WTC11 (cell line): ENCODE results near the gene TTC8.

Experiments
- ATF1 ChIP-seq: sonication (generic); formaldehyde crosslinking; IDR thresholded peaks from 2 replicates; pipeline ENCODE4 v1.8.1; 2023; ENCODE audit warnings: mild to moderate bottlenecking, moderate library complexity, missing genetic modification reagents
- CREB1 ChIP-seq: sonication (generic); formaldehyde crosslinking; IDR thresholded peaks from 2 replicates; pipeline ENCODE4 v1.8.0; 2023; ENCODE audit warnings: mild to moderate bottlenecking, missing genetic modification reagents
- ESRRA ChIP-seq: sonication (generic); formaldehyde crosslinking; IDR thresholded peaks from 2 replicates; pipeline ENCODE4 v1.8.1; 2022; ENCODE audit warnings: mild to moderate bottlenecking, missing genetic modification reagents, borderline replicate concordance
- FOXP1 ChIP-seq: sonication (generic); formaldehyde crosslinking; IDR thresholded peaks from 2 replicates; pipeline ENCODE4 v1.8.0; 2022; ENCODE audit warnings: missing genetic modification reagents, mild to moderate bottlenecking, moderate library complexity, borderline replicate concordance
- IRF1 ChIP-seq: sonication (generic); formaldehyde crosslinking; IDR thresholded peaks from 2 replicates; pipeline ENCODE4 v1.8.0; 2023; ENCODE audit warnings: missing genetic modification reagents
- MAX ChIP-seq: sonication (generic); formaldehyde crosslinking; IDR thresholded peaks from 2 replicates; pipeline ENCODE4 v1.8.0; 2022; ENCODE audit warnings: mild to moderate bottlenecking, missing genetic modification reagents
- NR3C1 ChIP-seq: sonication (generic); formaldehyde crosslinking; conservative IDR thresholded peaks from 2 replicates; pipeline ENCODE4 v1.8.1; 2023; ENCODE audit warnings: low read depth, mild to moderate bottlenecking, missing genetic modification reagents
- PREB ChIP-seq: sonication (generic); formaldehyde crosslinking; IDR thresholded peaks from 2 replicates; pipeline ENCODE4 v1.8.1; 2022; ENCODE audit warnings: mild to moderate bottlenecking, missing genetic modification reagents, moderate library complexity, borderline replicate concordance
- TF ChIP-seq, protein P1 (sequence below): sonication (generic); formaldehyde crosslinking; IDR thresholded peaks from 2 replicates; pipeline ENCODE4 v1.8.1; 2022; ENCODE audit warnings: low read depth, mild to moderate bottlenecking, moderate library complexity, missing genetic modification reagents, borderline replicate concordance
- TF ChIP-seq, protein P2 (sequence below): fragments of 200-600 bp; IDR thresholded peaks from 2 replicates; pipeline ENCODE4 v1.8.0; 2022; ENCODE audit warnings: antibody characterized with exemption

DNA sequence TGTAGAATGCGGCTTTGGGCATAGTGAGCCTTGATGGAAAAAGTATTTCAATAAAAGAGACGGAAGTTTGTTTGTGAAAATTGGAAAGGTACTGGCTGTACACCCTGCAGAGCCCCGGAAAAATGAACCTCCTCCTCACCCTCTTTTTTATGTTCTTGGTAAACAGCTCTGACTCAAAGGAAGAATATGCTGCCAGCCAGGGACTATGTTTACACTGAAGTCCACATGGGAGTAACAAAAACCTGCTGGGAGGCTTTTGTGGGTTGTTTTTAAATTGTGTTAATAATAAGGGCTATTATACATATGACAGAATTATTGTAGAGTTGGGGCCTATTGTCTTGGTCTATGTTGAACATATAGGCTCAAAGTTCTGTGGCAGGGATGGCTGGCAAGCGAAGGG, 70.7 kb downstream of the TTC8 start:
- TF ChIP-seq CREB1 (CRISPR knock-in tag): no peak
- TF ChIP-seq MAX (CRISPR knock-in tag): no peak
- TF ChIP-seq, protein P1, sequence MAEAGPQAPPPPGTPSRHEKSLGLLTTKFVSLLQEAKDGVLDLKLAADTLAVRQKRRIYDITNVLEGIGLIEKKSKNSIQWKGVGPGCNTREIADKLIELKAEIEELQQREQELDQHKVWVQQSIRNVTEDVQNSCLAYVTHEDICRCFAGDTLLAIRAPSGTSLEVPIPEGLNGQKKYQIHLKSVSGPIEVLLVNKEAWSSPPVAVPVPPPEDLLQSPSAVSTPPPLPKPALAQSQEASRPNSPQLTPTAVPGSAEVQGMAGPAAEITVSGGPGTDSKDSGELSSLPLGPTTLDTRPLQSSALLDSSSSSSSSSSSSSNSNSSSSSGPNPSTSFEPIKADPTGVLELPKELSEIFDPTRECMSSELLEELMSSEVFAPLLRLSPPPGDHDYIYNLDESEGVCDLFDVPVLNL (CRISPR knock-in tag): no peak
- TF ChIP-seq IRF1 (CRISPR knock-in tag): no peak
- TF ChIP-seq, protein P2, sequence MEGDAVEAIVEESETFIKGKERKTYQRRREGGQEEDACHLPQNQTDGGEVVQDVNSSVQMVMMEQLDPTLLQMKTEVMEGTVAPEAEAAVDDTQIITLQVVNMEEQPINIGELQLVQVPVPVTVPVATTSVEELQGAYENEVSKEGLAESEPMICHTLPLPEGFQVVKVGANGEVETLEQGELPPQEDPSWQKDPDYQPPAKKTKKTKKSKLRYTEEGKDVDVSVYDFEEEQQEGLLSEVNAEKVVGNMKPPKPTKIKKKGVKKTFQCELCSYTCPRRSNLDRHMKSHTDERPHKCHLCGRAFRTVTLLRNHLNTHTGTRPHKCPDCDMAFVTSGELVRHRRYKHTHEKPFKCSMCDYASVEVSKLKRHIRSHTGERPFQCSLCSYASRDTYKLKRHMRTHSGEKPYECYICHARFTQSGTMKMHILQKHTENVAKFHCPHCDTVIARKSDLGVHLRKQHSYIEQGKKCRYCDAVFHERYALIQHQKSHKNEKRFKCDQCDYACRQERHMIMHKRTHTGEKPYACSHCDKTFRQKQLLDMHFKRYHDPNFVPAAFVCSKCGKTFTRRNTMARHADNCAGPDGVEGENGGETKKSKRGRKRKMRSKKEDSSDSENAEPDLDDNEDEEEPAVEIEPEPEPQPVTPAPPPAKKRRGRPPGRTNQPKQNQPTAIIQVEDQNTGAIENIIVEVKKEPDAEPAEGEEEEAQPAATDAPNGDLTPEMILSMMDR: no peak
- no peak for TF ChIP-seq NR3C1
- no peak for TF ChIP-seq ESRRA (CRISPR knock-in tag)
- TF ChIP-seq FOXP1 (CRISPR knock-in tag): no peak
- no peak for TF ChIP-seq PREB
- no peak for TF ChIP-seq ATF1 (CRISPR knock-in tag)
